Hepatocyte (in vitro differentiated cells): ENCODE measurements around the gene CCSER2. TPM values are rescaled to one million over a fixed set of nuclear protein-coding genes. Genes with fewer than 3 reads are reported as not detected.

Experiments
- DNase-seq: peaks from one replicate; pipeline ENCODE4 v3.0.0-alpha.2; 2016; ENCODE audit warnings: low spot score
- H2AFZ ChIP-seq: fragments of 200-600 bp; sonication (generic); 2 replicates; pipeline ENCODE4 v1.6.0; 2016; ENCODE audit warnings: antibody characterized with exemption, mild to moderate bottlenecking
- H3K27ac ChIP-seq: fragments of 200-600 bp; sonication (generic); 2 replicates; pipeline ENCODE4 v1.5.1; 2016; ENCODE audit warnings: mild to moderate bottlenecking
- H3K27me3 ChIP-seq: fragments of 200-600 bp; sonication (generic); 2 replicates; pipeline ENCODE4 v1.6.1; 2016
- H3K36me3 ChIP-seq: fragments of 200-600 bp; sonication (generic); replicated peaks from 2 replicates; pipeline ENCODE4 v1.5.1; 2016; ENCODE audit warnings: low read depth; ENCODE audit not compliant: insufficient read depth
- H3K4me1 ChIP-seq: fragments of 200-600 bp; sonication (generic); 2 replicates; pipeline ENCODE4 v1.5.1; 2016; ENCODE audit warnings: mild to moderate bottlenecking, moderate library complexity; ENCODE audit not compliant: insufficient read depth
- H3K4me2 ChIP-seq: fragments of 200-600 bp; sonication (generic); 2 replicates; pipeline ENCODE4 v1.6.0; 2016
- H3K4me3 ChIP-seq: fragments of 200-600 bp; sonication (generic); 2 replicates; pipeline ENCODE4 v1.5.1; 2016; ENCODE audit warnings: mild to moderate bottlenecking
- H3K79me2 ChIP-seq: fragments of 200-600 bp; sonication (generic); 2 replicates; pipeline ENCODE4 v1.6.0; 2017; ENCODE audit warnings: mild to moderate bottlenecking
- H3K9me2 ChIP-seq: fragments of 200-600 bp; sonication (generic); replicated peaks from 2 replicates; pipeline ENCODE4 v1.6.0; 2017; ENCODE audit warnings: mild to moderate bottlenecking; ENCODE audit not compliant: insufficient read depth
- H3K9me3 ChIP-seq: fragments of 200-600 bp; sonication (generic); 2 replicates; pipeline ENCODE4 v1.5.1; 2016; ENCODE audit warnings: low read depth, mild to moderate bottlenecking
- H4K20me1 ChIP-seq: fragments of 200-600 bp; sonication (generic); 2 replicates; pipeline ENCODE4 v1.6.0; 2016; ENCODE audit warnings: mild to moderate bottlenecking; ENCODE audit not compliant: insufficient read depth, poor library complexity, severe bottlenecking
- EZH2 ChIP-seq: fragments of 200-600 bp; sonication (generic); IDR thresholded peaks from 2 replicates; pipeline ENCODE4 v1.6.1; 2016; ENCODE audit warnings: antibody characterized with exemption, mild to moderate bottlenecking, borderline replicate concordance
- EZH2phosphoT487 ChIP-seq: fragments of 200-600 bp; sonication (generic); IDR thresholded peaks from one replicate; pipeline ENCODE4 v1.6.1; 2018; ENCODE audit warnings: antibody characterized with exemption, mild to moderate bottlenecking, low read depth, moderate library complexity; ENCODE audit not compliant: unreplicated experiment, severe bottlenecking
- WGBS: methylation state at CpG from one replicate; pipeline ENCODE4 v1.1.6; 2016; ENCODE audit warnings: low lambda C conversion rate; ENCODE audit errors: missing lambda C conversion rate; 5-methylcytosine and 5-hydroxymethylcytosine counted together
- polyA plus RNA-seq: library from polyadenylated mRNA; unstranded; fragments of >200 nt; fragmentation: Nextera tagmentation; extraction: Ambion mirVana; gene quantifications from 2 replicates; pipeline ENCODE4 v1.2.1, GENCODE V29; 2016
- total RNA-seq: library from RNA; depleted of rRNA; stranded (reverse); fragments of >200 nt; gene quantifications from 2 replicates; pipeline ENCODE4 v1.2.3, GENCODE V29; 2014
- TF ChIP-seq, protein P1 (sequence below): fragments of 200-600 bp; sonication (generic); IDR thresholded peaks from 2 replicates; pipeline ENCODE4 v1.5.1; 2016; ENCODE audit warnings: antibody characterized with exemption, mild to moderate bottlenecking; ENCODE audit not compliant: poor library complexity

Gene CCSER2
- total and polyA plus RNA-seq, 2 experiments from 2014 or later, result 36.5 to 39.7 TPM

DNA sequence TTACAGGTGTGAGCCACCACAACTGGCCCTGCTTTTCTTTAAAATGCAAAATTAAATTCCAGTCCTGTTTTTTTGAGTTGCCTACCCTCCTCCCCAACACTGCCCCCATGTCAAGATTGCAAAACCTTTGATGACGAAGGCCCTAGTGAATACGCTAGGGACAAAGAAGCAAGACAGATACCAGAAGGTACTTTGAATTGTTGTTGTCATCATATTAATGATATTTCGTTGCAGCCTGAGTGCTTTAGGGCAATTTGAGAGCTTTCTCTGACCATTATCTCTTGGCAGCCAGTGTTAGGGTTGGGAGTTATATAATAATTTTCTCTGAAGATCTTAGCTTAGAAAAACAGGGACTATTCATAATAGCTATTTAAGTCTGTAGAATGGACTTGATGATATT is 7.1 kb downstream of the CCSER2 start:
- H2AFZ ChIP-seq, result no peak overlapping the region
- no peaks in the 10 kb centered on the region for H3K9me2 ChIP-seq
- H3K27ac ChIP-seq, result no peak overlapping the region
- no peaks in the 10 kb centered on the region for H3K36me3 ChIP-seq
- no peak overlapping the region for H3K4me3 ChIP-seq
- no peak for DNase-seq
- H4K20me1 ChIP-seq, result peaks cover 77% of the 10 kb centered on the region
- no peaks in the 10 kb centered on the region for H3K9me3 ChIP-seq
- H3K79me2 ChIP-seq, result peaks cover 100% of the 10 kb centered on the region
- H3K4me1 ChIP-seq, result no peaks in the 10 kb centered on the region
- no peak overlapping the region for H3K4me2 ChIP-seq
- 77% methylated on average over 3 of the region's 3 CpGs for WGBS
- TF ChIP-seq EZH2 (no peak), EZH2phosphoT487 (no peak)
- TF ChIP-seq, protein P1, sequence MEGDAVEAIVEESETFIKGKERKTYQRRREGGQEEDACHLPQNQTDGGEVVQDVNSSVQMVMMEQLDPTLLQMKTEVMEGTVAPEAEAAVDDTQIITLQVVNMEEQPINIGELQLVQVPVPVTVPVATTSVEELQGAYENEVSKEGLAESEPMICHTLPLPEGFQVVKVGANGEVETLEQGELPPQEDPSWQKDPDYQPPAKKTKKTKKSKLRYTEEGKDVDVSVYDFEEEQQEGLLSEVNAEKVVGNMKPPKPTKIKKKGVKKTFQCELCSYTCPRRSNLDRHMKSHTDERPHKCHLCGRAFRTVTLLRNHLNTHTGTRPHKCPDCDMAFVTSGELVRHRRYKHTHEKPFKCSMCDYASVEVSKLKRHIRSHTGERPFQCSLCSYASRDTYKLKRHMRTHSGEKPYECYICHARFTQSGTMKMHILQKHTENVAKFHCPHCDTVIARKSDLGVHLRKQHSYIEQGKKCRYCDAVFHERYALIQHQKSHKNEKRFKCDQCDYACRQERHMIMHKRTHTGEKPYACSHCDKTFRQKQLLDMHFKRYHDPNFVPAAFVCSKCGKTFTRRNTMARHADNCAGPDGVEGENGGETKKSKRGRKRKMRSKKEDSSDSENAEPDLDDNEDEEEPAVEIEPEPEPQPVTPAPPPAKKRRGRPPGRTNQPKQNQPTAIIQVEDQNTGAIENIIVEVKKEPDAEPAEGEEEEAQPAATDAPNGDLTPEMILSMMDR, result no peak
- H3K27me3 ChIP-seq, result no peaks in the 10 kb centered on the region

DNA sequence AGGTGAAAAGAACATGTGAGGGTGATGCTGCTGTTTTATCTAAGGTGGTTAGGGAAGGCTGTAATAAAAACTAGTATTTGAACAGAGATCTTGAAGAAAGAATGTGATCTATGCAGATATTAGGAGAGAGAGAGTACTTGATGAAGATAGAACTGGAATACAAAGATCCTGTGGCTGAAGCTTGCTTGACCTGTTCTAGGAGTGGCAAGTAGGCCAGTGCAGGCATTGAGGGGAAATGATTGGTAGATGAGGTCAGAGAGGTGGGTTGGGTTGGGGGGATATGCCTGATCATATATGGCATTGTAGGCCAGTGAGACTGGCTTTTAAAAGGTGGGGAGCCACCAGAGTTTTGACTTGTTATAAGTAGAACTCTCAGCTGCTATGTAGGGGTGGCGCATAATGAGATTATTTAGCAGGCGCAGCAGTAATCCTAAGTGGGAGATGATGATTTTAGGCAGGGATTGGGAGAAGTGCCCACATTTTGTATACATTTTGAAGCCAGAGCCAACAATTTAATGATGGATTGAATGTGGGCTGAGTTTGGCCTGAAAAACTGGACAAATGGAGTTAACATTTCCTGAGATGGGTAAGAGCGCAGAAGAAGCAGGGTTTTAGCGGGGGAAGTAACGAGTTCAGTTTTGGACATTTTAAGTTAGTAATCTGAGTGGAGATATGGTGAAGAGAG is 8.2 kb downstream of the CCSER2 start:
- TF ChIP-seq, protein P1, result no peak
- no peak for TF ChIP-seq EZH2
- no peak for TF ChIP-seq EZH2phosphoT487
- H3K4me2 ChIP-seq, result no peak overlapping the region

DNA sequence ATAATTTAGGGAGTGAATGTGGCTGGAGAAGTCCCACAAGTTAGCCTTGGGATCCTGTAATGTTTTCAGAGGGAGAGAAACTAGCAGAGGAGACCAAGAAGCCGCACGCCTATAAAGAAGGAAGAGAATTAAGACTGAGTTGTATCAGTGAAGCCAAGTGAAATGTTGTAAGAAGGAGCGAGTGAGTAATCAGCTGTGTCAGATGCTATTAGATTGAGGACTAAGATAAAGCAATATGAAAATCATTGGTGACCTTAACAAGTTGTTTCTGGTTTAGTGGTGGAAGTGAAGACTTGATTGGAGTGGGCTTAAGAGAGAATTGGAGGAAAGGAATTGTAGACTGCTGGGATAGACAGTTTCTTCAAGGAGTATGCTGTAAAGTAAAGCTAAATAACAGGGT is 8.8 kb downstream of the CCSER2 start:
- no peaks in the 10 kb centered on the region for H3K9me2 ChIP-seq
- 91% methylated on average over 3 of the region's 3 CpGs for WGBS
- no peaks in the 10 kb centered on the region for H3K27me3 ChIP-seq
- peaks cover 98% of the 10 kb centered on the region for H3K79me2 ChIP-seq
- peaks cover 70% of the 10 kb centered on the region for H4K20me1 ChIP-seq
- no peaks in the 10 kb centered on the region for H3K9me3 ChIP-seq
- H3K4me2 ChIP-seq, result no peak overlapping the region
- no peak for DNase-seq
- H2AFZ ChIP-seq, result no peak overlapping the region
- no peaks in the 10 kb centered on the region for H3K4me1 ChIP-seq
- no peak overlapping the region for H3K4me3 ChIP-seq
- no peak for TF ChIP-seq EZH2phosphoT487
- no peak for TF ChIP-seq EZH2
- TF ChIP-seq, protein P1, result no peak
- H3K36me3 ChIP-seq, result no peaks in the 10 kb centered on the region
- H3K27ac ChIP-seq, result no peak overlapping the region

More for the DNA sequence above, 8.2 kb downstream of the CCSER2 start:
- Histone ChIP-seq H4K20me1 (peaks cover 70% of the 10 kb centered on the region), H3K4me3 (no peak overlapping the region), H3K4me1 (no peaks in the 10 kb centered on the region), H3K27me3 (no peaks in the 10 kb centered on the region), H3K79me2 (peaks cover 98% of the 10 kb centered on the region), H3K36me3 (no peaks in the 10 kb centered on the region), H2AFZ (no peak overlapping the region), H3K27ac (no peak overlapping the region), H3K9me3 (no peaks in the 10 kb centered on the region), H3K9me2 (no peaks in the 10 kb centered on the region)
- no peak for DNase-seq
- 92% methylated on average over 5 of the region's 5 CpGs for WGBS
